ENCODE measurements around the gene TTYH2.

DNA sequence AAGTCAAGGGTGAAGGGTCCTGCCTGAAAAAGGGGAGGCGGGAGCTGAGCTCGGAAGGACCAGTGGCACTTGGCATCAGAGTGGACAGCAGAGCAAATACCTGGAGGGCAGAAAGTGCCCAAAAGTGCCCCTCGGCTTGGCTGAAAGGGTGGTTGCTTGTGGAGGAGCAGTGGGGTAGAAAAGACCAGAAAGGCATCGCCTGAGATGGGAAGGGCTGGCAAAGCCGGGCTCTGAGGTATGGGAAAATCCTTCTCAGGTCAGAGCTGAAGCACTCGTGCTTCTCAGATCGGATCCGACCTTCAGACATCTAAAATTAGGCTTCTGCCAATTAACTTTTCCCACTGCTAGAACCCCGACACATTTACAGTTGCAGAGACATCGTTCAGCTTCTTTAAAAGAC, 11.4 kb upstream of the TTYH2 start:
- TF ChIP-seq, protein P1, sequence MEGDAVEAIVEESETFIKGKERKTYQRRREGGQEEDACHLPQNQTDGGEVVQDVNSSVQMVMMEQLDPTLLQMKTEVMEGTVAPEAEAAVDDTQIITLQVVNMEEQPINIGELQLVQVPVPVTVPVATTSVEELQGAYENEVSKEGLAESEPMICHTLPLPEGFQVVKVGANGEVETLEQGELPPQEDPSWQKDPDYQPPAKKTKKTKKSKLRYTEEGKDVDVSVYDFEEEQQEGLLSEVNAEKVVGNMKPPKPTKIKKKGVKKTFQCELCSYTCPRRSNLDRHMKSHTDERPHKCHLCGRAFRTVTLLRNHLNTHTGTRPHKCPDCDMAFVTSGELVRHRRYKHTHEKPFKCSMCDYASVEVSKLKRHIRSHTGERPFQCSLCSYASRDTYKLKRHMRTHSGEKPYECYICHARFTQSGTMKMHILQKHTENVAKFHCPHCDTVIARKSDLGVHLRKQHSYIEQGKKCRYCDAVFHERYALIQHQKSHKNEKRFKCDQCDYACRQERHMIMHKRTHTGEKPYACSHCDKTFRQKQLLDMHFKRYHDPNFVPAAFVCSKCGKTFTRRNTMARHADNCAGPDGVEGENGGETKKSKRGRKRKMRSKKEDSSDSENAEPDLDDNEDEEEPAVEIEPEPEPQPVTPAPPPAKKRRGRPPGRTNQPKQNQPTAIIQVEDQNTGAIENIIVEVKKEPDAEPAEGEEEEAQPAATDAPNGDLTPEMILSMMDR (IDR thresholded peaks at IDR 0.05), result no peak
- no peak for TF ChIP-seq POLR2A (IDR thresholded peaks at IDR 0.05)

All from right lobe of liver (tissue), 4 donors.